ENCODE data around the gene MGAT2.

Gene MGAT2

GRCh38 chr14:49634547-49635334 is 14.1 kb downstream of the MGAT2 start, which contains the start of gene DNAAF2:
TSS of gene DNAAF2 (minus strand) at chr14:49635244. CDS start at chr14:49635149, 95 bp downstream.
- Histone ChIP-seq H2AFZ (ENCODE audit: low read depth) (peak within 1 kb of the TSS; percentile 36), H3K27me3 (ENCODE audit: insufficient read depth, low read depth) (no peaks in the 10 kb centered on the region), H3K4me2 (peak within 1 kb of the TSS; percentile 76), H3K79me2 (ENCODE audit: insufficient read depth, low read depth) (peaks cover 89% of the 10 kb centered on the region), H3K4me3 (IDR thresholded peaks at IDR 0.05; ENCODE audit: insufficient read depth, low read depth, low read length) (no peak within 1 kb of the TSS), H4K20me1 (ENCODE audit: insufficient read depth) (no peaks in the 10 kb centered on the region), H3K4me1 (ENCODE audit: low read depth, poor library complexity, severe bottlenecking) (peaks cover 28% of the 10 kb centered on the region), H3K27ac (peak within 1 kb of the TSS; percentile 98), H3K9ac (peak within 1 kb of the TSS; percentile 96), H3K36me3 (ENCODE audit: insufficient read depth) (no peaks in the 10 kb centered on the region)
- no peak for TF ChIP-seq CTCF (conservative IDR thresholded peaks at IDR 0.05; ENCODE audit: low read depth, low read length)

- no peak overlapping the region for H3K4me3 ChIP-seq (IDR thresholded peaks at IDR 0.05; ENCODE audit: insufficient read depth, low read depth, low read length)
- no peak overlapping the region for H2AFZ ChIP-seq (ENCODE audit: low read depth)
- H3K79me2 ChIP-seq (ENCODE audit: insufficient read depth, low read depth) = peaks cover 73% of the 10 kb centered on the region
- no peak for TF ChIP-seq CTCF (conservative IDR thresholded peaks at IDR 0.05; ENCODE audit: low read depth, low read length)
- peak overlapping the region; percentile 76; the same call in 1 of the 2 replicates for H3K4me2 ChIP-seq
- H3K27me3 ChIP-seq (ENCODE audit: insufficient read depth, low read depth) = no peaks in the 10 kb centered on the region
- no peaks in the 10 kb centered on the region for H3K36me3 ChIP-seq (ENCODE audit: insufficient read depth)
- H4K20me1 ChIP-seq (ENCODE audit: insufficient read depth) = no peaks in the 10 kb centered on the region
- no peak overlapping the region for H3K9ac ChIP-seq
- peaks cover 36% of the 10 kb centered on the region for H3K4me1 ChIP-seq (ENCODE audit: low read depth, poor library complexity, severe bottlenecking)
- H3K27ac ChIP-seq = peak overlapping the region; percentile 98; the same call in 1 of the 2 replicates
Measured at GRCh38 chr14:49636866-49637265, 16.3 kb downstream of the MGAT2 start.

- no peak overlapping the region for H3K4me3 ChIP-seq (IDR thresholded peaks at IDR 0.05; ENCODE audit: insufficient read depth, low read depth, low read length)
- no peaks in the 10 kb centered on the region for H4K20me1 ChIP-seq (ENCODE audit: insufficient read depth)
- no peak overlapping the region for H3K9ac ChIP-seq
- peaks cover 66% of the 10 kb centered on the region for H3K79me2 ChIP-seq (ENCODE audit: insufficient read depth, low read depth)
- H3K27me3 ChIP-seq (ENCODE audit: insufficient read depth, low read depth) = no peaks in the 10 kb centered on the region
- no peaks in the 10 kb centered on the region for H3K36me3 ChIP-seq (ENCODE audit: insufficient read depth)
- no peak for TF ChIP-seq CTCF (conservative IDR thresholded peaks at IDR 0.05; ENCODE audit: low read depth, low read length)
- H3K4me2 ChIP-seq = peak overlapping the region; percentile 76; the same call in 1 of the 2 replicates
- no peak overlapping the region for H2AFZ ChIP-seq (ENCODE audit: low read depth)
- peaks cover 39% of the 10 kb centered on the region for H3K4me1 ChIP-seq (ENCODE audit: low read depth, poor library complexity, severe bottlenecking)
- no peak overlapping the region for H3K27ac ChIP-seq
Measured at GRCh38 chr14:49637534-49638078, 17.0 kb downstream of the MGAT2 start.

- TF ChIP-seq CTCF (conservative IDR thresholded peaks at IDR 0.05; ENCODE audit: low read depth, low read length) = no peak
- peak overlapping the region; percentile 38; the same call in 1 of the 2 replicates for H3K27ac ChIP-seq
- peaks cover 52% of the 10 kb centered on the region for H3K79me2 ChIP-seq (ENCODE audit: insufficient read depth, low read depth)
Measured at GRCh38 chr14:49640540-49641417, 20.2 kb downstream of the MGAT2 start.

More at GRCh38 chr14:49640540-49641417, 20.2 kb downstream of the MGAT2 start:
- Histone ChIP-seq H3K4me1 (ENCODE audit: low read depth, poor library complexity, severe bottlenecking) (peaks cover 41% of the 10 kb centered on the region), H2AFZ (ENCODE audit: low read depth) (no peak overlapping the region), H3K9ac (no peak overlapping the region), H3K36me3 (ENCODE audit: insufficient read depth) (no peaks in the 10 kb centered on the region), H3K4me3 (IDR thresholded peaks at IDR 0.05; ENCODE audit: insufficient read depth, low read depth, low read length) (no peak overlapping the region), H4K20me1 (ENCODE audit: insufficient read depth) (no peaks in the 10 kb centered on the region), H3K27me3 (ENCODE audit: insufficient read depth, low read depth) (no peaks in the 10 kb centered on the region), H3K4me2 (peak overlapping the region; percentile 60; the same call in 1 of the 2 replicates)
